Right ventricle myocardium superior (tissue), 1 donor: ENCODE results near the gene COX7B2. TPM values are rescaled to one million over a fixed set of nuclear protein-coding genes. Genes with fewer than 3 reads are reported as not detected.

ENCODE experiments used
- ATAC-seq: fragments of 200-7000 bp; cut with Tn5 transposase; one replicate; pipeline ENCODE4 v1.9.1; 2020; ENCODE audit warnings: mild to moderate bottlenecking; ENCODE audit not compliant: poor library complexity
- DNase-seq: peaks from one replicate; pipeline ENCODE4 v3.0.0-alpha.2; 2020
- intact Hi-C: fragments of 100-400 bp; cut with DNase I; formaldehyde crosslinking; loops from one replicate; pipeline ENCODE4 v1.11.2; 2022
- total RNA-seq: library from RNA; stranded (reverse); fragmentation: NEBNext Ultra II Directional; extraction: Animal tissue kit (Norgen Biotek cat#: 25700); gene quantifications from one replicate; pipeline ENCODE4 v1.2.1, GENCODE V29; 2021
- donor health status: DM: no; HTN: yes; CAD: no; lungs with severe emphysema.

COX7B2 gene
- total RNA-seq, 1 donor from 2014 or later = not detected

- no peak for ATAC-seq
- intact Hi-C loops = no loop called here
- DNase-seq = no peak
Measured at GRCh38 chr4:46804781-46805413, 104.1 kb downstream of the COX7B2 start.

GRCh38 chr4:46793036-46793435 lies 116.0 kb downstream of the COX7B2 start:
- ATAC-seq (no peak), DNase-seq (no peak)
- intact Hi-C loops = no loop called here

- intact Hi-C loops = no loop called here
- ATAC-seq = no peak
- DNase-seq = no peak
Measured at GRCh38 chr4:46781434-46782092, 127.5 kb downstream of the COX7B2 start.

- DNase-seq (no peak), ATAC-seq (no peak)
- intact Hi-C loops = no loop called here
Measured at GRCh38 chr4:46765465-46765864, 143.6 kb downstream of the COX7B2 start.

- intact Hi-C loops = no loop called here
- ATAC-seq (no peak), DNase-seq (no peak)
Measured at GRCh38 chr4:46730075-46730474, 179.0 kb downstream of the COX7B2 start.

- intact Hi-C loops = no loop called here
- no peak for DNase-seq
- no peak for ATAC-seq
Measured at GRCh38 chr4:46720055-46720454, 189.0 kb downstream of the COX7B2 start.

- ATAC-seq = no peak
- no peak for DNase-seq
- intact Hi-C loops = no loop called here
Measured at GRCh38 chr4:46717950-46718349, 191.1 kb downstream of the COX7B2 start.

GRCh38 chr4:46715468-46715867 lies 193.6 kb downstream of the COX7B2 start:
- intact Hi-C loops = no loop called here
- DNase-seq (no peak), ATAC-seq (no peak)

GRCh38 chr4:46698891-46699290 lies 210.2 kb downstream of the COX7B2 start:
- intact Hi-C loops = no loop called here
- no peak for ATAC-seq
- no peak for DNase-seq

Other genes with a start within 250 kb of the COX7B2 start
- 5.9 TPM for gene GABRA4, start 84.3 kb upstream of the COX7B2 start, total RNA-seq
- gene GABRB1, start 122.3 kb upstream of the COX7B2 start, total RNA-seq = 1.1 TPM